Measurements from ENCODE around the gene MAP1B. TPM values are rescaled to one million over a fixed set of nuclear protein-coding genes. Genes with fewer than 3 reads are reported as not detected.

Gene MAP1B
- polyA plus RNA-seq, 3 donors, result 1.4 to 21.9 (median 11.3) TPM

GRCh38 chr5:72205431-72206009 lies 98.2 kb downstream of the MAP1B start:
- 96 to 98% (median 96%) methylated on average over 3 of the region's 3 CpGs for WGBS, 3 donors
- H3K27ac ChIP-seq (ENCODE audit: low read depth, low read length), result no peak overlapping the region

GRCh38 chr5:72206160-72206559 lies 98.9 kb downstream of the MAP1B start:
- 88 to 92% (median 89%) methylated on average over 3 of the region's 3 CpGs for WGBS, 3 donors
- H3K27ac ChIP-seq (ENCODE audit: low read depth, low read length), result no peak overlapping the region

GRCh38 chr5:72206994-72207393 lies 99.7 kb downstream of the MAP1B start:
- 78 to 89% (median 84%) methylated on average over 3 of the region's 3 CpGs for WGBS, 3 donors

GRCh38 chr5:72208324-72208926 lies 101.2 kb downstream of the MAP1B start:
- H3K27ac ChIP-seq (ENCODE audit: low read depth, low read length), result no peak overlapping the region
- WGBS, 3 donors, result 91 to 96% (median 94%) methylated on average over 3 of the region's 3 CpGs

More at GRCh38 chr5:72206994-72207393, 99.7 kb downstream of the MAP1B start:
- no peak overlapping the region for H3K27ac ChIP-seq (ENCODE audit: low read depth, low read length)

GRCh38 chr5:72209147-72210115 lies 102.2 kb downstream of the MAP1B start:
- no peak overlapping the region for H3K27ac ChIP-seq (ENCODE audit: low read depth, low read length)
- 90 to 98% (median 91%) methylated on average over 10 of the region's 10 CpGs for WGBS, 3 donors

- no peak overlapping the region for H3K27ac ChIP-seq (ENCODE audit: low read depth, low read length)
- WGBS, 3 donors, result 62 to 70% (median 69%) methylated on average over 6 of the region's 6 CpGs
Measured at GRCh38 chr5:72210888-72211678, 103.8 kb downstream of the MAP1B start.

GRCh38 chr5:72212171-72212570 lies 104.9 kb downstream of the MAP1B start:
- 88 to 94% (median 94%) methylated on average over 2 of the region's 2 CpGs for WGBS, 3 donors

GRCh38 chr5:72213482-72213881 lies 106.2 kb downstream of the MAP1B start:
- no peak overlapping the region for H3K27ac ChIP-seq (ENCODE audit: low read depth, low read length)
- WGBS, 3 donors, result 93 to 96% (median 94%) methylated on average over 4 of the region's 4 CpGs

More at GRCh38 chr5:72212171-72212570, 104.9 kb downstream of the MAP1B start:
- no peak overlapping the region for H3K27ac ChIP-seq (ENCODE audit: low read depth, low read length)

- 86 to 91% (median 91%) methylated on average over 4 of the region's 4 CpGs for WGBS, 3 donors
- no peak overlapping the region for H3K27ac ChIP-seq (ENCODE audit: low read depth, low read length)
Measured at GRCh38 chr5:72214168-72214567, 106.9 kb downstream of the MAP1B start.

GRCh38 chr5:72216756-72217155 lies 109.5 kb downstream of the MAP1B start:
- 89 to 90% (median 90%) methylated on average over 3 of the region's 3 CpGs for WGBS, 3 donors
- H3K27ac ChIP-seq (ENCODE audit: low read depth, low read length), result no peak overlapping the region

GRCh38 chr5:72221099-72221498 lies 113.8 kb downstream of the MAP1B start:
- 96 to 100% (median 96%) methylated on average over 1 of the region's 1 CpG for WGBS, 3 donors

GRCh38 chr5:72221541-72221940 lies 114.3 kb downstream of the MAP1B start:
- H3K27ac ChIP-seq (ENCODE audit: low read depth, low read length), result no peak overlapping the region
- 77 to 89% (median 88%) methylated on average over 4 of the region's 4 CpGs for WGBS, 3 donors

More at GRCh38 chr5:72221099-72221498, 113.8 kb downstream of the MAP1B start:
- no peak overlapping the region for H3K27ac ChIP-seq (ENCODE audit: low read depth, low read length)

GRCh38 chr5:72222521-72222920 lies 115.2 kb downstream of the MAP1B start:
- H3K27ac ChIP-seq (ENCODE audit: low read depth, low read length), result no peak overlapping the region
- 56 to 91% (median 66%) methylated on average over 1 of the region's 1 CpG for WGBS, 3 donors

- H3K27ac ChIP-seq (ENCODE audit: low read depth, low read length), result no peak overlapping the region
- WGBS, 3 donors, result 89 to 98% (median 93%) methylated on average over 4 of the region's 4 CpGs
Measured at GRCh38 chr5:72223371-72223770, 116.1 kb downstream of the MAP1B start.

- 77 to 89% (median 89%) methylated on average over 3 of the region's 3 CpGs for WGBS, 3 donors
- no peak overlapping the region for H3K27ac ChIP-seq (ENCODE audit: low read depth, low read length)
Measured at GRCh38 chr5:72224946-72225463, 117.7 kb downstream of the MAP1B start.

GRCh38 chr5:72225741-72226140 lies 118.5 kb downstream of the MAP1B start:
- no peak overlapping the region for H3K27ac ChIP-seq (ENCODE audit: low read depth, low read length)
- WGBS, 3 donors, result 94 to 96% (median 95%) methylated on average over 3 of the region's 3 CpGs

- no peak overlapping the region for H3K27ac ChIP-seq (ENCODE audit: low read depth, low read length)
- 85 to 94% (median 92%) methylated on average over 2 of the region's 2 CpGs for WGBS, 3 donors
Measured at GRCh38 chr5:72226950-72227349, 119.7 kb downstream of the MAP1B start.

- H3K27ac ChIP-seq (ENCODE audit: low read depth, low read length), result no peak overlapping the region
- 70 to 79% (median 75%) methylated on average over 3 of the region's 3 CpGs for WGBS, 3 donors
Measured at GRCh38 chr5:72228960-72229359, 121.7 kb downstream of the MAP1B start.
